Measurements from ENCODE around the gene C10orf71.

Gene C10orf71

DNA sequence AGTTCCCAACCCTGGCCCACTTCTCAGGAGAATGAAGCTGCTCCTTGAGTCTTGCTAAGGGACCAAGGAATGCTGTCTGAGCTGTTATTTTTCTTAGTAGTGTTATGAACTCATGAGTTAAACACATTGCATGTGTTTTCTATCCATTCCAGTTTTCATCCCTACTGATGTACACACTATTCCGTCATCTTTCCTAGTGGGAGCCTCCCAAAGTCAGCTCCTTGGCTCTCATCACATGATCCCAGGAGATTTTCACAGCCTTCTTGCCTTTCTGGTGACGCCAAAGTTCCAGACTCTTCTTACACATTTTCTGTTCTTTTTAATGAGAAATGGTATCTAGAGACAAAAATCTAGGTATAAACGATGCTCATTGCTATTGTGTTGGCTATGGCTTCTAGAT, 8.4 kb upstream of the C10orf71 start:
- no peak overlapping the region for H3K4me3 ChIP-seq (ENCODE audit: low read depth, low read length)
- DNase-seq (ENCODE audit: low read depth): no peak

GRCh38 chr10:49292565-49293207, 6.3 kb upstream of the C10orf71 start:
- no peak for DNase-seq (ENCODE audit: low read depth)
- H3K4me3 ChIP-seq (ENCODE audit: low read depth, low read length): no peak overlapping the region

GRCh38 chr10:49293208-49293603, 5.8 kb upstream of the C10orf71 start:
- no peak for DNase-seq (ENCODE audit: low read depth)
- no peak overlapping the region for H3K4me3 ChIP-seq (ENCODE audit: low read depth, low read length)

DNA sequence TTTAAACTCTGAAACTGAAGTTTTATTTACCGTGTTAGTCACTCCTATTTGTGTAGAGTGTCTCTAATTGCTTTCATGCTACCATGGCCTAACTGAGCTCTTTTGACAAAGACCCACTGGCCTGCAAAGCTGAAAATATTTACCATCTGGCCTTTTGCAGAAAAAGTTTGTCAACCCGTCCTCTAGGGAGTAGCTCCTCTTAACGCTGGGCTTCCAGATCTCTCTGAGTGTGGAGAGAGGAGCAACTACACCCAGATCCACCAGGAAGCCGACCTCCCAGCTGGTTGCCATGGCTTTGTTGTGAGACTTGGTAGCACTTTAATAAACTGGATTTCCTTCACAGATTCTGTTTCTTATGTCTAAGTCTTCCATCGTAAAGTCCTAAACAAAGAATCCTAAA, 4.2 kb upstream of the C10orf71 start:
- no peak for DNase-seq (ENCODE audit: low read depth)
- no peak overlapping the region for H3K4me3 ChIP-seq (ENCODE audit: low read depth, low read length)

DNA sequence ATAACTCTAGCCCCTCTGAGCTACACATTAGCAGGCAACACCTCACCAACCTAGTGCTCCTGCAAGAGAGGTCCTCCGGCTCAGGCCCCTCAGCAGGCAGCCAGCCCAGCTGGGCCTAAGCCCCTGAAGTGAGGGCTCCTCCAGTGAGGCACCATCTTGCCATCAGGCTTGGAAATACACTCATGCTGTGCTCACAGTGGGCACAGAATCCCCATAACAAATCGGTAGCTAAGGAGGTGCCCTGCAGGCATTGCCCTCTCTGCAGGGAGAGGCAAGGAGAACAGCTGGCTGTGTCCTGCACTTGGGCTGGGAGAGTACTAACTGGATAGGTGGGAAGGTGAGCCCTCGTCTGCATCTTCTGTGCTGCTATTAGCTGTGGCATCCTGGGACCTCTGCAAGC, 3.7 kb upstream of the C10orf71 start:
- H3K4me3 ChIP-seq (ENCODE audit: low read depth, low read length): no peak overlapping the region
- no peak for DNase-seq (ENCODE audit: low read depth)

DNA sequence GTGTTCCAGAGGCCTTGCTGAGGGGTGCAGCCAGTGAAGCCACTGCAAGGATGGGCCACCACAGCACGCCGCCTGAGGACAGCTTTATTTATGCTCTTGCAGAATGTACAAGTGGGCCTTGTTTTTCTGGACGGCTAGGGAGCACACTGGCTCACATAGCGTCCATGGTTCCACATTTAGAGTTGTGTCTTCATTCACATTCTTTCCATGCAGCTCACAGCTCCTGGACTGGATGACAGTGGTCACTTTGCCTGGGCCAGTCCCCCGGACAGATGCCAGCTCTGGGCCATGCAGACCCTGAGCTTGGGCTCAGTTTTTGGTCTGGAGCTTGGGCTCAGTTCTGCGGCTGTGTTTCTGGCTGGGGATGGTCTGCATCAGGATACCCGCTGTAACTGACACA, 2.6 kb upstream of the C10orf71 start:
- H3K4me3 ChIP-seq (ENCODE audit: low read depth, low read length): no peak overlapping the region
- DNase-seq (ENCODE audit: low read depth): no peak

GRCh38 chr10:49296836-49297235, 2.1 kb upstream of the C10orf71 start:
- no peak overlapping the region for H3K4me3 ChIP-seq (ENCODE audit: low read depth, low read length)
- DNase-seq (ENCODE audit: low read depth): no peak

GRCh38 chr10:49297818-49298670, 926 bp upstream of the C10orf71 start:
- no peak overlapping the region for H3K4me3 ChIP-seq (ENCODE audit: low read depth, low read length)
- no peak for DNase-seq (ENCODE audit: low read depth)

GRCh38 chr10:49298671-49298982, 343 bp upstream of the C10orf71 start:
- no peak overlapping the region for H3K4me3 ChIP-seq (ENCODE audit: low read depth, low read length)
- DNase-seq (ENCODE audit: low read depth): no peak

DNA sequence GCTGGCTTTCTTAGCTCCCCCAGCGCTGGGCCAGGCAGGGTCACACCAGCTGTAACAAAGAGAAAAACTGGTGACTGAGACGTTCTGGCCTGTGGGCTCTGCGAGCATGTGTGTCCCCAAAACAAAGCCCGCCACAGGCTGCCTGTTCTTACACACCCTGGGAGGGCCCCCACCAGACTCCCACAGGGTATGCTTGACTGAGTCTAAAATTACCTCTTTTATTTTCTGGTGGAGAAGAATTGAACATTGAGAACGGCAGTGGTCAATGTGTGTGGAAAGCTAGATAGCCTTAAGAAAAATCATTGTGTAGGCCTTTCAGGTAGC, 808 bp downstream of the C10orf71 start:
- no peak for DNase-seq (ENCODE audit: low read depth)
- H3K4me3 ChIP-seq (ENCODE audit: low read depth, low read length): no peak overlapping the region

DNA sequence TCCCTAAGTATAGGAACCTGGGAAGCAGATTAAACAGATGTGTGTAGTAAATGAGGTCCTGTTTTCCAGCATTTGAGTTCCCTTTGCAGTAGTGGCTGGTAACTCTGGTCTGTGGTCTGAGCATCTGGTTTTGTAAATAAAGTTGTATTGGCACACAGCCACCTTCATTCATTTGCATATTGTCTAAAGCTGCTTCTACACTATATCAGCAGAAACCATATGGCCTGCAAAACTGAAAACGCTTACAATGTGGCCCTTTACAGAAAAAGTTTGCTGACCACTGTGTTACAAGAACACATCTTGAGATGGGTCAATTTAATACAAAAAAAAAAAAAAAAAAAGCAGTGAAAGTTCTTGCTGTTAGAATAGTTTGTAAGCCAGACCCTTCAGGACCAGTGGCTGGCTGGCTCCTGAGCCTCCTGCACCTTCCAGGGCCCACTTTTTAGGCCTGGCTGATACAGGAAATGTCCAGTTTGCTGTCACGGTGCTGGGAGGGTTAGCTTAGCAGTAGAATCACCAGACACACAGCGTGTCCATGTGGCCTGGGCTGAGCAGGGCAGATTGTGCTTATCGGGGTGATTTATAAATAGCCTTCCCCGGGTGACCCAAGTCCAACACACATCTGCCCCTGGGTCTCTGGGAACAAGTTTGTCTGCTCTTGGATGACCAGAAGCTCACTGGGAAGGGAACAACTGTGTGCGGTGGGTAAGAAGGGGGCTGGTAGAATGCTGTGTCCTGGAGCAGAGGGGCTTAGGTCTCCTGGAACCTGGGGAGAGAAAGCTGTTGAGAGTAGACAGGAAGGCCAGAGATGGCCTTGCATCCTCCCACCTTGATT, 1.4 kb downstream of the C10orf71 start:
- no peak overlapping the region for H3K4me3 ChIP-seq (ENCODE audit: low read depth, low read length)
- DNase-seq (ENCODE audit: low read depth): no peak

DNA sequence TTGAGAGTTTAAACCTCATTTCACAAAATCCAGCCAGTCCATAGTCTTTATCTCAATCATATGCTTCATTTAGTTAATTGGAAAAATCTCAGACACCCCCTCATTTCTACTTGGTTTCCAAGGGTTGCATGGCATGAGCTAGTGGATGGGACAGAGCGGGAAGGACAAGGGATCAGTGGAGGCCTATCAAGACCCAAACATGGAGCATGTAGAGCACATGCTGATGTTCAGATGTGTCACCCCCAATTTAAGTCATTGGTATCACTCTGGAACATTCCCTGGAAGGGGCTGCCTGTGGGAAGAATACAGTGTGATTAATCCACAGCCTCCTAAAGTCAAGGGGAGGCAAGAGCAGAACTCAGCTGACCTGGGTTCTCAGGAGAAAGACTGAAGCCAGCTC, 2.3 kb downstream of the C10orf71 start:
- DNase-seq (ENCODE audit: low read depth): no peak
- no peak overlapping the region for H3K4me3 ChIP-seq (ENCODE audit: low read depth, low read length)

GRCh38 chr10:49302088-49302487, 3.1 kb downstream of the C10orf71 start:
- no peak for DNase-seq (ENCODE audit: low read depth)
- H3K4me3 ChIP-seq (ENCODE audit: low read depth, low read length): no peak overlapping the region

DNA sequence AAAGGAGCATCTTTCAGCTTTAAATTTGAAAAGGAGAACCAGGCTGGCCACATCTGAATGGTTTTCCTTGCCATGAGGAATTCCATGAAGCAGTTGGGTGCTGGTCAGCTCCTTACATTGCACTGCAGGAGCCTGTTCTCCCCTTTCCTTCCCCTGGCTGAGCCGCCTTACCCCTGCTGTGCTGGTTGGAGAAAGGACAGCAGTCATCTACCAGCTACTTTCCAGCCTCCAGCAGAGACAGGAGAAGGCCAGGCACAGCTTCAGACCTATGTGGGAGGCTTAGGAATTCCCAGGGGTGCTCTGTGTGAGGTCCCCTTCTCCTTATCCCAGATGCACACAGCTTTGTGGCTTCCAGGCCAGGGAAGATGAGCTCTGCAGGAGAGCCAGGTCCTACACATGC, 4.7 kb downstream of the C10orf71 start:
- H3K4me3 ChIP-seq (ENCODE audit: low read depth, low read length): no peak overlapping the region
- no peak for DNase-seq (ENCODE audit: low read depth)

- DNase-seq (ENCODE audit: low read depth): no peak
- no peak overlapping the region for H3K4me3 ChIP-seq (ENCODE audit: low read depth, low read length)
Measured at GRCh38 chr10:49304137-49304536, 5.2 kb downstream of the C10orf71 start.

GRCh38 chr10:49307921-49308320, 9.0 kb downstream of the C10orf71 start:
- no peak for DNase-seq (ENCODE audit: low read depth)
- H3K4me3 ChIP-seq (ENCODE audit: low read depth, low read length): no peak overlapping the region

- no peak for DNase-seq (ENCODE audit: low read depth)
- no peak overlapping the region for H3K4me3 ChIP-seq (ENCODE audit: low read depth, low read length)
Measured at GRCh38 chr10:49308881-49309280, 9.9 kb downstream of the C10orf71 start.

GRCh38 chr10:49309691-49310411, 10.9 kb downstream of the C10orf71 start:
- DNase-seq (ENCODE audit: low read depth): no peak
- no peak overlapping the region for H3K4me3 ChIP-seq (ENCODE audit: low read depth, low read length)

DNA sequence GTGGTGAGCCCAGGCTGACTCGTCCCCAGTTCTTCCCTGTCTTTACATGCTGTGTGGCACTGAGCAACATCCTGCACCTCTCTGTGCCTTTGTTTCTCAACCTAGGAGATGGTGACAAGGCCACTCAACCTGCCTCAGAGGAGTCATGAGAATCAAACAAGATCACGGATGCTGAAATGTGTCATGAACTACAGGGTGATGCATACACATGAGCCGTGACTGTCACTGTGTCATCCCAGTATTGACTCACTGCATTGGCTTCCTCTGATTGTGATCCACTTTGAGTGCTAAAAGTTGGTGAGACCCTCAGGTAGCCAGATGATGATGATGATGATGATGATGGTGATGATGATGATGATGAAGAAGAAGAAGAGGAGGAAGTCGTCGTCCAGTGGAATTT, 11.5 kb downstream of the C10orf71 start:
- DNase-seq (ENCODE audit: low read depth): no peak
- no peak overlapping the region for H3K4me3 ChIP-seq (ENCODE audit: low read depth, low read length)

Measured in skeletal muscle cell (primary cell).